ENCODE results near the gene ETV7. TPM values are rescaled to one million over a fixed set of nuclear protein-coding genes. Genes with fewer than 3 reads are reported as not detected.

Gene ETV7
- total RNA-seq, 2 experiments from 2014 or later = 0.67 to 0.99 TPM

DNA sequence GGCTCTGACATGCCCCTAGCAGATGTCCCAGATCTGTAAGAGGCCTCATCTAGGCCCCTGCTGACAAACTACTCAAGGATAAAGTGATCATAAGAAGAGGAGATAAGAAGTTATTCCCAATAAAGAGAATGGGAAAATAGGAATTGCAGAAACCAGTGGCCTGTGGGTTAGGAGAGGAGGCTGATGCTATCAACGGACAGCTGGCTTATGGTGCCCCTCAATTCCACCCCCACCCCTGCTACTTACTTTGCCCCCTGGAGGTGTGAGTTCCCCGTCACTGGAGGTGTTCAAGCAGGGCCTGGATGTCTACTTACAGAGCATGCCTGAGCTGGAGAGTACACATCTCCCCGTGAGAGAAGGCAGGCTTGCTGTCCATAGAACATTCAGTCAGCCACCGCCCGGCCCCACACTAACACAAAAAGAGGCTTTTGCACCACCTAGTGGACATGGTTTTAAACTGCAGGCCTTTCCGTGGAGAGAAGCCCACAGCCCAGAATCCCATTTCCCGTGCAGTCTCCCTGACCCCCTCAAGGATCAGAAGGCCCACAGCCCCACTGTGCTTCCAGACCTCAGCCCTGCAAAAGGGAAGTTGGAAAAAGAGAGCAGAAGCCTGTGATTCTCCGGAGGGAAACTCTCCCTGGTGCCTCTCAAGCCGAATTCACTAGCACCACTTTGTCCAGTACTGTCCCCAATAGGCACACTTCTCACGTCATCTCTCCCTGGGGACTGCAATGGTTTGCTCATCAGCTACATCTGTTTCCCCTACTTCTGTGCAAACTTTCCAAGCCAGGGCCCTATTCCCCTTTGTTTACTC, 27.0 kb downstream of the ETV7 start:
- peaks cover 9% of the 10 kb centered on the region for H3K4me1 Mint-ChIP-seq (ENCODE audit: low read depth)
- no peak overlapping the region for H3K4me3 Mint-ChIP-seq
- H3K27ac Mint-ChIP-seq = no peak overlapping the region
- peak; percentile 83 for DNase-seq
- H3K36me3 Mint-ChIP-seq (ENCODE audit: low read depth) = no peaks in the 10 kb centered on the region
- CTCF ChIA-PET = interaction anchor here (0.7 to 3.7 kb wide), 15 partner anchors 8 to 338 kb away, joined by 3 to 26 read pairs (median 3); no protein-coding TSS in a partner anchor
- intact Hi-C loops (cut with micrococcal nuclease) = loop anchor here (1.0 kb wide), 5 partner anchors 19 to 333 kb away; partner anchors contain the start of gene MAPK14
- no peaks in the 10 kb centered on the region for H3K27me3 Mint-ChIP-seq (ENCODE audit: low read depth)
- no peaks in the 10 kb centered on the region for H3K9me3 Mint-ChIP-seq

- Mint-ChIP-seq H3K4me3 (no peak overlapping the region), H3K27me3 (ENCODE audit: low read depth) (peaks cover 2% of the 10 kb centered on the region), H3K36me3 (ENCODE audit: low read depth) (no peaks in the 10 kb centered on the region), H3K27ac (no peak overlapping the region), H3K9me3 (no peaks in the 10 kb centered on the region), H3K4me1 (ENCODE audit: low read depth) (peaks cover 10% of the 10 kb centered on the region)
- CTCF ChIA-PET = interaction anchor here (0.6 to 1.9 kb wide), 12 partner anchors 9 to 330 kb away, joined by 3 to 17 read pairs (median 4); partner anchors contain the start of genes BNIP5 and MAPK14
- no peak for DNase-seq
- intact Hi-C loops (cut with micrococcal nuclease) = loop anchor here (5.0 kb wide), 1 partner anchor 161 kb away; the partner anchor contains the start of gene BRPF3
Observed at GRCh38 chr6:36358226-36358915, 29.1 kb downstream of the ETV7 start.

DNA sequence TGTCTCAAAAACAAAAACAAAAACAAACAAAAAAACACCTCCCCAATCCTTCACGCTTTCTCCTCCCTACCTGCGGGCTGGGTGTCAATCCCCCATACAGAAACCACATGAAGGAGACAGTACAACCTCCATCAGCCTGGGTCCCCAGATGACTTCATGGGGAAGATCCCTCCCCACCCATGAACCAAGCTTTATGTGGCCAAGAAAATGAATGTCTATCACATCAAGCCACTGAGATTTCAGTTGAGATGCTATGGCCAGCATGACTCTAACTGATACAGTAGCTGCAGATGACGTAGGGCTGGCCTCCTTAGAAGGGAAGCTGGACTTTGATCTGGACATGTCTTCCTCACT, 29.6 kb downstream of the ETV7 start:
- intact Hi-C loops (cut with micrococcal nuclease) = loop anchor here (5.0 kb wide), 1 partner anchor 161 kb away; the partner anchor contains the start of gene BRPF3
- no peaks in the 10 kb centered on the region for H3K36me3 Mint-ChIP-seq (ENCODE audit: low read depth)

DNA sequence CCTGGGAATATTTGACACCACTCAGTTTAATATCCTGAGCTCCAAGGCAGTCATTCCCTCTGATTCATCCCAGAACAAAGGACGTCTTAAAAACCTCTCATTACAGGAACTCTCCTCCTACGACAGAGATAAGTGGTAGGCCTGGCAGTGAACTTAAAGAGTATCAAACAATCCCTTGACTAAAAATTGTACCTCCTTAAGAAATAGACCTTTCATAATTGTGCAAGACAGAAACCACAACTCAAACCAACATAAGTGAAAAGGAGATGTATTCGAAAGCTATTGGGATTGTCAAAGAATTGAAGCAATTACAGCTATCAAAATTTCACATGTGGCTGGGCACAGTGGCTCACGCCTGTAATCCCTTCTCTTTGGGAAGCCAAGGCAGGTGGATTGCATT, 31.6 kb downstream of the ETV7 start:
- Mint-ChIP-seq H3K4me1 (ENCODE audit: low read depth) (peaks cover 10% of the 10 kb centered on the region), H3K9me3 (peaks cover 5% of the 10 kb centered on the region), H3K27ac (no peak overlapping the region), H3K27me3 (ENCODE audit: low read depth) (peaks cover 2% of the 10 kb centered on the region), H3K4me3 (no peak overlapping the region), H3K36me3 (ENCODE audit: low read depth) (no peaks in the 10 kb centered on the region)
- intact Hi-C loops (cut with micrococcal nuclease) = loop anchor here (5.0 kb wide), 1 partner anchor 159 kb away; the partner anchor contains the start of gene BRPF3
- no peak for DNase-seq
- CTCF ChIA-PET = interaction anchor here (0.6 kb wide), 1 partner anchor 28 kb away, joined by 4 read pairs; no protein-coding TSS in a partner anchor

More for the DNA sequence above, 29.6 kb downstream of the ETV7 start:
- Mint-ChIP-seq H3K4me1 (ENCODE audit: low read depth) (peaks cover 10% of the 10 kb centered on the region), H3K9me3 (peaks cover 3% of the 10 kb centered on the region), H3K27me3 (ENCODE audit: low read depth) (peaks cover 2% of the 10 kb centered on the region), H3K27ac (no peak overlapping the region), H3K4me3 (no peak overlapping the region)
- CTCF ChIA-PET = interaction anchor here (0.6 to 1.9 kb wide), 10 partner anchors 10 to 329 kb away, joined by 3 to 17 read pairs (median 3); partner anchors contain the start of genes BNIP5 and MAPK14
- peak; percentile 19 for DNase-seq

DNA sequence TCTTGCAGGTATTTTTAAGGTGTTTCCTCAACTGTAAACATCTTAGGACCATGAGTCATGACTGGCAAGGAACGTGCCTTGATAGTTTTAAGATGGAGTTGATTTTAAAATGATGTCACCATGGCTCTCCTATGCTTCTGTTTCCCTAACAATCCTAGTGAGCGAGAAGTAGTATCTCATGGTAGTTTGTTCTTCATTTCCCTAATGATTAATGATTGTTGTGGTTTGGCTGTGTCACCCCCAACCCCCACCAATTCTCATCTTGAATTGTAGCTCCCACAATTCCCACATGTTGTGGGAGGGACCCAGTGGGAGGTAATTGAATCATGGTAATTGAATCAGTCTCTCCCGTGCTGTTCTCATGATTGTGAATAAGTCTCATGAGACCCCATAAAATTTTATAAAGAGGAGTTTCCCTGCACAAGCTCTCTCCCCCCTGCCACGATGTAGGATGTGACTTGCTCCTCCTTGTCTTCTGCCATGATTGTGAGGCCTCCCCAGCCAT, 34.0 kb downstream of the ETV7 start:
- intact Hi-C loops (cut with micrococcal nuclease) = no loop called here
- H3K27ac Mint-ChIP-seq = no peak overlapping the region
- CTCF ChIA-PET = interaction anchor here (0.7 kb wide), 1 partner anchor 10 kb away, joined by 4 read pairs; no protein-coding TSS in a partner anchor
- no peak overlapping the region for H3K4me3 Mint-ChIP-seq
- peaks cover 2% of the 10 kb centered on the region for H3K27me3 Mint-ChIP-seq (ENCODE audit: low read depth)
- H3K9me3 Mint-ChIP-seq = peaks cover 5% of the 10 kb centered on the region
- H3K36me3 Mint-ChIP-seq (ENCODE audit: low read depth) = no peaks in the 10 kb centered on the region
- peaks cover 10% of the 10 kb centered on the region for H3K4me1 Mint-ChIP-seq (ENCODE audit: low read depth)
- DNase-seq = no peak

- no peaks in the 10 kb centered on the region for H3K36me3 Mint-ChIP-seq (ENCODE audit: low read depth)
- H3K27me3 Mint-ChIP-seq (ENCODE audit: low read depth) = peaks cover 2% of the 10 kb centered on the region
- peaks cover 5% of the 10 kb centered on the region for H3K9me3 Mint-ChIP-seq
- intact Hi-C loops (cut with micrococcal nuclease) = no loop called here
- peaks cover 4% of the 10 kb centered on the region for H3K4me1 Mint-ChIP-seq (ENCODE audit: low read depth)
- no peak overlapping the region for H3K4me3 Mint-ChIP-seq
- DNase-seq = no peak
- CTCF ChIA-PET = interaction anchor here (0.7 kb wide), 1 partner anchor 9 kb away, joined by 4 read pairs; no protein-coding TSS in a partner anchor
- no peak overlapping the region for H3K27ac Mint-ChIP-seq
Observed at GRCh38 chr6:36352477-36353157, 34.9 kb downstream of the ETV7 start.

DNA sequence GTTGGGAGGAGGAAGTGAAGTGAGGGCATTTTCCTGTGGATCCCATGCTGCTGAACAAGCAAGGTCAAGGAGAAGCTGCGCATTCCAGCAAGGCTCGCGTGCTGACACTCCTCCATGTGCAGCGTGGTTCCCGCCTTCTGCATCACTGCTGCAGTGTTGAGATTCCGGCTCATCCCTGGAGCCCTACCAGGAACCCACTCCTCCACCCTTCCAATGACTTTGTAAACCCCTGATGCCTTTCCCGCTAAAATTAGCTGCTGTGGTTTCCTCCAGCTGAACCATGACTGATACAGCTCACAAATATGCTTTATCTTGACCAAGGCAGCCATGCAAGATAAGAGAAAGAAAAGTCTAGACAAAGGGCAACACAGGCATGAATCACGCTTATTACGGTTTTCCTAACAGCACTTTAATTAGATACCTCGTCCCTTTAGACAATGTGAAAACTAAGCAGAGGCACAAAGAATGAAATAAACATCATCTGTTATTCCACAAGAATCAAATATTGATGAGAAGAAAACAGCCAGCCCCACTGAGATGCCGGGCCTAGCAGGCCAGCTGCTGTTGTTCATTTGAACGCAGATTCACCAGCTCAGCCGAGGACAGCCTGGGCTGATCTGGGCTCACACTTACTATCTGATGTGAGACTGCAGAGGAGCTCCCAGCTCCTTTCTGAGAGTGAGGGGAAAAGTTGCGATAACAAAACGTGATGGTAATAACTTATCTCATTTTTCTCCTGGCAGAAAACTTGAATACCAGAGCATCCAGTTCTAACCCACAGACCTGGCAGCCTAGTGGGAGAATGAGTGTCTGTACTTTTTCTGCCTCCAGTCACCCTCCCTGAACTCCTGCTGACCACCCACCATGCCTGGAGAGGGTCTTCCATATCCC, 36.5 kb downstream of the ETV7 start:
- no peak for DNase-seq
- Mint-ChIP-seq H3K27me3 (ENCODE audit: low read depth) (peaks cover 2% of the 10 kb centered on the region), H3K36me3 (ENCODE audit: low read depth) (no peaks in the 10 kb centered on the region), H3K4me1 (ENCODE audit: low read depth) (peaks cover 3% of the 10 kb centered on the region), H3K9me3 (peaks cover 5% of the 10 kb centered on the region), H3K27ac (no peak overlapping the region), H3K4me3 (no peak overlapping the region)
- intact Hi-C loops (cut with micrococcal nuclease) = no loop called here
- CTCF ChIA-PET = interaction anchor here (0.7 to 3.6 kb wide), 3 partner anchors 8 to 10 kb away, joined by 3 to 16 read pairs (median 4); no protein-coding TSS in a partner anchor

- H3K4me1 Mint-ChIP-seq (ENCODE audit: low read depth) = no peaks in the 10 kb centered on the region
- intact Hi-C loops (cut with micrococcal nuclease) = no loop called here
- H3K9me3 Mint-ChIP-seq = peaks cover 5% of the 10 kb centered on the region
- no peaks in the 10 kb centered on the region for H3K36me3 Mint-ChIP-seq (ENCODE audit: low read depth)
- no peak for DNase-seq
- CTCF ChIA-PET = interaction anchor here (0.7 to 3.6 kb wide), 3 partner anchors 9 to 105 kb away, joined by 3 to 16 read pairs (median 3); no protein-coding TSS in a partner anchor
- peaks cover 2% of the 10 kb centered on the region for H3K27me3 Mint-ChIP-seq (ENCODE audit: low read depth)
- no peak overlapping the region for H3K4me3 Mint-ChIP-seq
- no peak overlapping the region for H3K27ac Mint-ChIP-seq
Observed at GRCh38 chr6:36350082-36350481, 37.4 kb downstream of the ETV7 start.

- no peak overlapping the region for H3K27ac Mint-ChIP-seq
- peaks cover 5% of the 10 kb centered on the region for H3K9me3 Mint-ChIP-seq
- H3K4me1 Mint-ChIP-seq (ENCODE audit: low read depth) = no peaks in the 10 kb centered on the region
- DNase-seq = peak; percentile 59
- no peak overlapping the region for H3K4me3 Mint-ChIP-seq
- intact Hi-C loops (cut with micrococcal nuclease) = no loop called here
- H3K36me3 Mint-ChIP-seq (ENCODE audit: low read depth) = no peaks in the 10 kb centered on the region
- H3K27me3 Mint-ChIP-seq (ENCODE audit: low read depth) = peaks cover 2% of the 10 kb centered on the region
- CTCF ChIA-PET = interaction anchor here (0.7 to 3.6 kb wide), 3 partner anchors 8 to 104 kb away, joined by 3 to 16 read pairs (median 3); no protein-coding TSS in a partner anchor
Observed at GRCh38 chr6:36349240-36349639, 38.2 kb downstream of the ETV7 start.

GRCh38 chr6:36347621-36348020, 39.8 kb downstream of the ETV7 start:
- H3K36me3 Mint-ChIP-seq (ENCODE audit: low read depth) = no peaks in the 10 kb centered on the region
- intact Hi-C loops (cut with micrococcal nuclease) = no loop called here
- H3K27ac Mint-ChIP-seq = no peak overlapping the region
- no peaks in the 10 kb centered on the region for H3K4me1 Mint-ChIP-seq (ENCODE audit: low read depth)
- CTCF ChIA-PET = interaction anchor here (0.6 to 1.2 kb wide), 3 partner anchors 12 to 289 kb away, joined by 3 to 6 read pairs (median 3); no protein-coding TSS in a partner anchor
- peaks cover under 1% of the 10 kb centered on the region for H3K9me3 Mint-ChIP-seq
- DNase-seq = no peak
- H3K27me3 Mint-ChIP-seq (ENCODE audit: low read depth) = no peaks in the 10 kb centered on the region
- H3K4me3 Mint-ChIP-seq = no peak overlapping the region

Data from activated naive CD4-positive, alpha-beta T cell treated with anti-CD3 and anti-CD28 coated beads for 36 hours (primary cell).